Measurements from ENCODE around the gene GLB1L3.

DNA sequence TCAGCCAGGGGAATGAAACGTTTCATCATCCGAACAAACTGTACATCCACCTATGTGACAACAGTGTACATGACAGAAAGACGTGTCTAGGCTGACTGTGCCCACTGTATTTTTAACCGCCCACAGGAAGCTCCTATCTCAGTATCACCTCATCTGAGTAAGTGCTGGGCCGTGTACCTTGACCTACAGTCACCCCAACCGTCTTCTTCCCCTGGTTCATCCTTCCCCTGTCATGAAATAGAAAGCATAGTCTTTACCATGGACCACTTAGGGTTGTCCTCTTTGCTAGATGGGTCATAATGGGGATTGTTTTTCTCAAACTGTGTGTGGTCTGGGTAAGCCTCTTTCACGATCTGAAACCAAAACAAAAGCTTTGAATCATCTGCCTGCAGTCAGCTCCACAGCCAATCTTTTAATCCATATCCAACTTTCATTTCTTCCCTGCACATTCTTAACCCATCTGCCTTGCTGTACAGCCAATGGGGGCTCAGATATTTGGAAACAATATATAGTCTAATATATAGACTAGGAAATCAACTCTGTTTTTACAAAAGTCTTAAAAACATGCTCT, 27.2 kb upstream of the GLB1L3 start:
- TF ChIP-seq POLR2AphosphoS5 (IDR thresholded peaks at IDR 0.05; ENCODE audit: low read depth, low read length) (no peak), FOSL1 (IDR thresholded peaks at IDR 0.05; ENCODE audit: low read depth) (no peak), EZH2 (IDR thresholded peaks at IDR 0.05) (no peak)
